GM19043 (cell line): Measurements from ENCODE around the gene FYB2.

Experiments
- ATAC-seq: cut with Tn5 transposase; IDR thresholded peaks from one replicate; pipeline ENCODE4 v1.9.1; 2021; ENCODE audit warnings: low read depth; ENCODE audit not compliant: unreplicated experiment

The FYB2 gene

DNA sequence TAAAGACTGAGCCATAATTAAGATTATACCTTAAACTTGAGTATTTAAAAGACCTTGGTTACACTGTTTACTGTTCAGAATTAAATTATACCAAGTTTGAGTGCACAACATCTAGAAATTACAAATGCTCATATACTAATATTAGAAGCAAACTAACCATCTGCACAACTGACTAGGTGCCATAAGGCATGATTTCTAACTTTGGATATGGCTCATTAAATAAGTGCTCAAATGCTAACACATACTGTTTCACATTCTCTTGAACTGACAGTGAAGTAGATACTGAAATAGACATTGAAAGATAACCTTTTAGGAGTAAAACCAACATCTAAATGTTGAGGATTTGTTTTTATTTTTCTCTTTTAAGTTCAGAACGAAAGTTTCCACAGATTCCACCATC, 100.0 kb downstream of the FYB2 start:
- no peak for ATAC-seq

DNA sequence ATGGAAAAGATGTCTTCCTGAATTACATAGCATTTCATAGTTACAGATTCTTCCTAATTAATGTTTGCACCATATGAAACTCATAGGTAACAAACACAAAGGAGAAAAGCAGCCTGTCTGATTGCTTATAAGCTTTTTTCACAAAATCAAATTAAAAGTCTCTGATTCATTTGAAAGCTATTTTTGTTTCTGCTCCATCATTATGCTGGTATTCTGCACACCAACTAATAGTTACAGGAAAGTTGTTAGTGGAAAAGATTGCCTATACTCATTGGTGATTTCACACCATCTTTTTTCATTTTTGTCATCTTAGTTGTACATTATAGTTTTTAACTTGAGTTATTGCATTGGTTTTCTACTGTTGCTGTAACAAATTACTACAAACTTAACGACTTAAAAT, 104.0 kb downstream of the FYB2 start:
- ATAC-seq, result no peak

DNA sequence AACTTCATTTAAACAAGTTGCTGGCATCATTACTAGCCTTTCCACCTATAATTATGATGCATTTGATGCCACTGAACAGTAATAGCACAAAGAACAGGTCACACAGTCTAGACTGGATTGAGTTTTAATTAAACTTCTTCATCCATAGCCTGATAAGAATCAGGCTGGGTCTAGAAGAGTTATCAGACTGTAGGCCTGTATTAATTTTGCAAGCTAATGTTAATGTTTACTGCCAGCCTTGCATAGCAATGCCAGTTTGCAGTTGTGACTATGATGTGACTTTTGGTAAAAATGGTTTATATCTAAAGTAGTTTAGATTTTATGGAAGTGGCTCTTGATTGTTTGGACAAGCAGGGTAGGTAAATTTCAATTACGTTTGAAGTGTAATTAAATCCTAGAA, 106.1 kb downstream of the FYB2 start:
- ATAC-seq, result no peak

DNA sequence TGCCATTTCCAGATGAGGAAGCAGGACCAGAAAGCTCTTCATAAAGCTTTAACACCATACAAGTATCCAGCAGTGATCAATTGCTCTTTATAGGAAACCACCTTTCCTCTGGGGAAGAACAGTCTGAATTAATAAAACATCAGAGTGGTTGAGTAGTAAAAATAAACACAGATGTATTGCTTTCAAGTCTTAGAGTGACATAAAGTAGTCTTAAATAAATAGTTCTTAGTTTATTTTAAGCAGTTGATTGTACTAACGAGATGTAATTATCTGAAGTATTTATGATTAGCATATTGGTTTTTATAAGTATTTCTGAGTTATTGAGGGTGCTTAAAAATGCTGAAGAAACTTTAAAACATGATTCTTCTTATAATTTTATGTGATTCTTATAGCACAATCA, 107.1 kb downstream of the FYB2 start:
- ATAC-seq, result no peak

DNA sequence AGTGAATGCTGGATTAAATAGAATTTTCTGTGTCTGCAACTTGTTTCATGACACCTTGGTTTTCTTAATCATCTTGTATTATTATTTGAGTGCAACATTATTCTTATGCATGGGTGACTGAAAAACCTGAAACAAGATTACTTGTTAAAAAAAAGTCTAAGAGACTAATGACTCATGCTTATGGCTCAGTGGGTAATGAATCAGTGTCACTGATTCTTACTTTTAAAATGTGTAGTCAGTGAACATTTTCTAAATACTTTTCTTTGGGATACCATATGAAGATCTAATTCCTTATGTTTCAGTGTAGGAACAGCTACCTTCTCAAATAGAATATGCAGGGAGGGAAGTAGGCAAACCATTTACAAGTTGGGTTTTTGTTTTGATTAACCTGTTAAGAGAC, 108.6 kb downstream of the FYB2 start:
- ATAC-seq, result no peak

DNA sequence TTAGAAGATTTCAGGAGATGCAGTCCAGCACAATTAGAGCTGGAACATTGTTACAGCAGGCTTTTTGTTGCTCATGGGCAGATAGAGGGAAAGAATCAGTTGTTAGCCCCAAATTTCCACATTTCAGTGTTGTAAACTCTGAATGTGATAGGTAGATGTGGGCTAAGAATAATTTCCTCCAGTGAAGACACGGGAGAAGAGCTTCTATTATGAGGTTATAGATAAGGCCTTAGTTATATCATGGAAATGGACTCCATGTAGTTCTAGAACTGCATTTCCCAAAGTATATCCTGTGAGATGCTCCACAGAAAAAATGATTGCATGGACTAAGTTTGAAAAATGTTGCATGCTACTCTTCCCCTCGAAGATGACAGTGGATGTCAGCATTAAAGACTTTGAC, 109.2 kb downstream of the FYB2 start:
- ATAC-seq, result no peak

DNA sequence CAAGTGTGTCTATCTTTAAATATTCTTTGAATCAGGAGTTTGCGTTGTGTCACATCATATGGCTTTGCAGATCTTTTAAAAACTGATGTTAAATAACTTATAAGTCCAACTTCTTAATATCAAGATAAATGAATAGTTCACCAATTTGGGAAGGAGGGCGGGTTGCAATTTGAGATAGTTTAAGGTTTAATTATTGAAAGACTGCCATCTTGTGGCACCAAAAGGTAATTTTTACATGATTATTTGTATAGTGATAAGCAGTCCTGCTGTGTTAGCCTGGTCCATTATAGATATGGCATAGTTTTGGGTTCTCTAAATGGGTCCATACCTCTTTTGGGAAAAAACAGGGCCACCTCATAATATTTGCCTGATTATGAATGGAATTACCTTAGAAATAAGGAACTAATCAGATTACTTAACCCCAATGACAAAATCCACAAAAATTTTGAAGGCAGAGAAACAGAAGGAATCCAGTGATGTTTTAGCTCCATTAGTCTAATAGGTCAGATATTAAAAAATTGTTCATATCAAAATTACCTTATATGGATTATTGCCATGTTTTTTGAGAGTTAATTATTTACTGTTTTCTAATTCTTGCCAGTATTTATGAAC, 109.8 kb downstream of the FYB2 start:
- no peak for ATAC-seq

DNA sequence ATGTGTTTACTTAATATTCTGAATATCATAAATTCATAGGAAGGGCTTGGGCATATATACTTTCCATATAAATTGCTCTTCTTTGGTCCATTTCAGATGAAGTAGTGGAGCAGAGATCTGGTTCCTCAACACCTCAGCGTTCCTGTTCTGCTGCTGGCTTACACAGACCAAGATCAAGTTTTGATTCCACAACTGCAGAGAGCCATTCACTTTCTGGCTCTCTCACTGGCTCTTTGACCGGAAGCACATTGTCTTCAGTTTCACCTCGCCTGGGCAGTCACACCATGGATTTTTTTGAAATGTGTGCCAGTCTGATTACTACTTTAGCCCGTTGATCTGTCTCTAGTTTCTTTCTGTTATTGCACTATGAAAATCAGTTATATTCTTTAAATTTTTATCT, 111.8 kb downstream of the FYB2 start:
- no peak for ATAC-seq

DNA sequence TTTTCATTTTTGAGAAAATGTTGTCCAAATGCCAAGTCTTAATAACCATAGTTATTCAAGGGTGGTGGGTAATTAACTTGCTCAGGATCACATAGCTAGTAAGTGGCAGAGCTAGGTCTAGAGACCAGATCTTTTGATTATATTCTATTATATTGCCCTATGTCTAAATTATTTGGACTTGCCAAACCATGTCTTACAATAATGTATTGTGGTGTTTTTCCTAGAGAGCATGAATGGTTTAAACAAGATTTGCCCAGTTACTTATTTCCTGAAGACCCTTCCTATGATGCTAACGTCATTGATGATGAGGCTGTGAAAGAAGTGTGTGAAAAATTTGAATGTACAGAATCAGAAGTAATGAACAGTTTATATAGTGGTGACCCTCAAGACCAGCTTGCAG, 115.5 kb downstream of the FYB2 start:
- no peak for ATAC-seq

DNA sequence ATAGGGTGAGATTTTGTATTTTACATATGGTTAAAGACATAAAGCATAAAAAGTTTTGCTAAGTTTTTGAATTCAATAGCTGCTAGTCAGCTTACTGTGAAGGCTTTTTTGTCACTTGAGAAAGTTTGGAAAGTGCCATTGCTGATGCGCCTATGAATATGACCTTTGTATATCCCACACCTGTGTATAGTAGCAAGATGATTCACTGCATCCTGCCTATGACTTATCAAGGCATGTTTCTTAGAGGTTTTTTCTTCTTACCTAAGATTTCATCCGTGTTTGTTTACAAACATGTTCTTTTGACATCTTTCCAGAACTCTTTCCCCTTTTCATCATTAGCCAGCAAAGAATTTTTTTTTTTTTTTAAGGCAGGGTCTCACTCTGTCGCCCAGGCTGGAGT, 122.5 kb downstream of the FYB2 start:
- ATAC-seq, result no peak

DNA sequence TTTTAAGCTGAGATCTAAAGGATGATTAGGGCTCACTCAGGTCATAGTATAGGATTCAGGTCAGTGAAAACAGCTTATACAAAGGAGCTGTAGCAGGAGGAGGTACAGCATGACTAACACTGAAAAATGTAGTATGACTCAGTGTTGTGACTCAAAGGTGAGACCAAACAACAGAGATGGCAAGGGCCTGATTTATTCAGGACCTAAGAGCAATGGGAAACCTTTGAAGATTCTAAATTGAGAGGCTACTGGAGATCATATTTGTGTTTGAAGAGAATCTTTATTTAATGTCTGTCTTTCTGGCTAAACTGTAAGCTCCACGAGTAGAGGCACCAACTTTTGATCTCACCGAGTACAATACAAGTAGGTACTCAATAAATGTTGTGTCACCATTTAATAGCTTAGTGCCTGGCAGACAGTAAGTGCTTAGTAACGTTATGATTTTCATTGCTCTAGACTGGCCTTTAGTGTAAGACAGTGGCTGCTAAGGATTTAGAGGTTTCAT, 130.6 kb downstream of the FYB2 start:
- ATAC-seq, result no peak

DNA sequence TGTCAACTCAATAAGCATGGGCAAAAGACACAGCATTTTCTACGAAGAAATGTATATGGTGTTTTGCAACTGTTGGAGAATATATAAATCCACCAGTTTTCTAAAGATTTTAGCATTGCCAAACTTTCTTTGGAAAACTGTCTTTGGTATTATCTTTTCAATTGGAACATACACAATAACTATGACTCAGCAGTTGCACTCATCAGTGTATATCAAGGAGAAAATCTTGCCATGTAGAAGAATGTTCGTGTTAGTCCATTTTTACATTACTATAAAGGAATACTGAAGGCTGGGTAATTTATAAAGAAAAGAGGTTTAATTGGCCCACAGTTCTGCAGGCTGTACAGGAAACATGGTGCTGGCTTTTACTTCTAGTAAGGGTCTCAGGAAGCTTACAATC, 133.0 kb downstream of the FYB2 start:
- ATAC-seq, result no peak

DNA sequence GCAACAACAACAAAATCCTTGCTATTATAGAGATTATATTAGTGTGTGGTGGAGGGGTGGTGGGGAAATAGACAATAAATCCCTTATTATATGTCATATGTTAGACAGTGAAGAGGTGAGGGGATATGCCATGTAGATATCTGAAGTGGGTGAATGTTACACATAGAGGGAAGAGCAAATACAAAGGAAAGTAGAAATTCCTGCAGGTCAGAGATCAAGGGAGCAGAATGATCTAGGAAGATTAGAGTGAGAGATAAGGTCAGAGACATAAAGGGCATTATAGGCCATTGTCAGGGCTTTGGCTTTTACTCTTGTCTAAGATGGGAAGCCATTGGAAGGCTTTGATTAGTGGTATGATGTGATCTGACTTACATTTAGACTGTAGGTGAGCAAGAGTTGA, 135.6 kb downstream of the FYB2 start:
- ATAC-seq, result no peak

DNA sequence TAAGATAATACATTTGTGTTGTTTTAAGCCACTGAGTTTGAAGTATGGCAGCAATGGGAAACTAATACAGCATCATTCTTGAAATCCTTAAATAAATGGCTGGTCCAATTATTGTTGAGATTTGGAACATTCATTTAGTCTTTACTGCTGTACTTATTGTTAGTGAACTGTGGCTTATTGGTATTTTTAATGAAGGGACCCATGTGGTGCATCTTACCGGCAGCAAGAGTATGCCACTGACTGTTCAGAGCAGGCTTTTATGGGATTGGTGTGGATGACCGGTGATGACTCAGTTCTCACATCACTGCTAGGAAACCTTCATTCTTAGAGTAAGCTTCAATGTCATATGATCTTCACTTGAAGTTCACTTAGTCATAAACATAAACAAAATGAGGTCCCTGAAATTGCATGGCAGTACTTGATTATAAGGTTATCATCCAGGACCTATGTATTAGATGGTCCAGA, 142.6 kb downstream of the FYB2 start:
- ATAC-seq, result no peak

DNA sequence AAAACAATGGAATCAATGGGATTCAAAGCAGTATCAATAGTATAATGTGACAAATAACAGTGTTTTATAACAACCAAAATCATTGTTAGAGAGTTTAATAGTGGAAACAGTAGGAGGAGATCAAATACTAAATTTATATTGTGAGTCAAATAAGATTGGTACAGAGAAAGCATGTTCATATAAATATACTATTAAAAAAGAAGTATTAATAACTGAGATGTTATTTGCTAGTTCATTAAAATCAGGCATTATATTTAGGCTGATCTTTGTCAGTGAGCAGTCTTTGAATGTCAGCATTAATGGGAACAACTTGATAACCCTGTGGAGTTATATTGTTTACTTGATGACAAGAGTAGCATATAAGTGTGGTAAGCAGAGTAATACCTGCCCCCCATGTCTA, 143.4 kb downstream of the FYB2 start:
- no peak for ATAC-seq

DNA sequence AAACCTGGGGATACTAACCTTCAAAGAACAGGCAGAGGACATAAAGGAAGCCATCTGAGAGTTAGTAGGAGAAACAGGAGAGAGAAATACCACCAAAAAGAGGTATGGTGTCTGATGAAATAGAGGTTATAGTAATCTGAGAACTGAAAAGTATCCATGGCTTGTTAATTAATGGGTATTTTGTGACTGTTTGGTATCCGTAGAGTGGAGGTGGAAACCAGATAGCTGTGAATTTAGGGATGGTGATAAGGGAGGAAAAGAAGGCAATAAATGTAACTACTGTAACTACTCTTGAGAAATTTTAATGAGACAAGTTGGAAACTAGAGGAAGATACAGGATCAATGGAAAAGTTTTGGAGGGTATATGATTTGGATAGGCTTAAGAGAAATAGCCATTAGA, 146.6 kb downstream of the FYB2 start:
- no peak for ATAC-seq

DNA sequence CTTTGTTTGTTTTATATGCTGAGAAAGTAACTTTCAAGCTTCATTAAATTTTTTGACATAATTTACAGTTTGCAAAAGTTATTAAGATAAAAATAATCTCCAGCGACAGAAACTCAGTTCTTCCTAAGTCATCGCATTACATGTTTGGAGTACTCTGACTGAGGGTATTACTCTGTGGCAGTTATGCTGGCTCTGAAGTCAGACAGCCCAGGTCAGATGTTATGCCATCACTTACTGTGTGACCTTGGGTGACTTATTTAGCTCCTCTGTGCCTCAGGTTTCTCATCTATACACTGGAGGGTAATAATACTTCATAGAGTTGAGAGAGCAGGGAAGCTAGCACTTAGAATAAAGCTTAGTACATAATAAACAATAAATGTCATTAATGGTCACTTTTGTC, 147.7 kb downstream of the FYB2 start:
- no peak for ATAC-seq

DNA sequence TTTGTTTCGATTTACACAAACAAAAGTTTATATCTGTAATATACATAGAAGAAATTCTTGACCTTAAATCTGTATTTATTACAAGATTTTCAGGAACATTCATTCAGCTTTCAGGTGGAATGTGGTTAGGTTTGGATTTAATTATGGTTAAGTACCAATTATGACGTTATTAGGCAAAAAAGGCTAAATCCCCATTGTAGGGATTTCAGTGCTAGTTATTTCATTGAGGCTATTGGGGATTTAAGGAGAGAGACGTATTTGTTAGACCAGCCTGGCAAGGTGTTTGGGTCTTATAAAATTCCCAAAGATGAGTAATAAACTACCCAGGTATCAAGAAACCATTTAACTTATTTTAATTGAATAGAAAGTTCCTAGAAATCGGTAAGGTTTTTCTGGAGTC, 148.1 kb downstream of the FYB2 start:
- no peak for ATAC-seq

DNA sequence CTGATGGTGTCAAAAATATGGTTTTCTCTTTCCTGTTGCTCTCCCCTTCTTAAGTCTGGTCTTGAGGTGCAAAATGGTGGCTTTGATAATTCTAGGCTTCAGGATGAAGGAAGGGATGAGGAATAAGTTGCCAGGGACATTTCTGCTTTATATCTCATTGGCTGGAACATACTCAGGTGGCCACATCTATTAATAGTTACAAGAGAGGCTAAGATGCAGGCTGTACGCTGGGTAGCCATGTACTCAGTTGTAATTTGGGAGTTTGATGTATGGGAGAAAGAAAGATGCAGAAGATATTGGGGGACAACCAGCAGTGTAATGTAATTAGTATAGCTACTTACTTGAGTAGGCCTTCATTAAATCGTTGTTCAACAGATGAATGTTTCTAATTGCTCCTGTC, 148.9 kb downstream of the FYB2 start:
- ATAC-seq, result no peak
